Mesendoderm (in vitro differentiated cells): Measurements from ENCODE around the gene SYTL3.

ENCODE experiments used
- DNase-seq: peaks from one replicate; pipeline ENCODE4 v3.0.0; 2013
- H2AK5ac ChIP-seq: 2 replicates; pipeline ENCODE4 v1.6.1; 2013; ENCODE audit warnings: low read length, inconsistent platforms
- H2BK120ac ChIP-seq: 2 replicates; pipeline ENCODE4 v1.6.1; 2013; ENCODE audit warnings: low read depth, mild to moderate bottlenecking, low read length, moderate library complexity, mixed read lengths
- H2BK15ac ChIP-seq: replicated peaks from 2 replicates; pipeline ENCODE4 v1.6.1; 2013; ENCODE audit warnings: low read depth, mild to moderate bottlenecking, moderate library complexity
- H2BK5ac ChIP-seq: 2 replicates; pipeline ENCODE4 v1.6.1; 2013; ENCODE audit warnings: low read length, inconsistent platforms
- H3K18ac ChIP-seq: 2 replicates; pipeline ENCODE4 v1.6.1; 2013; ENCODE audit warnings: mild to moderate bottlenecking, low read length, mixed read lengths
- H3K23ac ChIP-seq: one replicate; pipeline ENCODE4 v1.6.1; 2013; ENCODE audit warnings: low read length
- H3K27ac ChIP-seq: 2 replicates; pipeline ENCODE4 v1.5.1; 2013; ENCODE audit warnings: low read depth, mild to moderate bottlenecking, inconsistent platforms, low read length, moderate library complexity
- H3K27me3 ChIP-seq: 2 replicates; pipeline ENCODE4 v1.6.1; 2013; ENCODE audit warnings: low read length, control low read depth, mild to moderate bottlenecking, inconsistent platforms; ENCODE audit not compliant: insufficient read depth, poor library complexity
- H3K36me3 ChIP-seq: 2 replicates; pipeline ENCODE4 v1.6.1; 2013; ENCODE audit warnings: low read length, inconsistent platforms; ENCODE audit not compliant: control insufficient read depth, insufficient read depth
- H3K4ac ChIP-seq: one replicate; pipeline ENCODE4 v1.6.1; 2013; ENCODE audit warnings: low read depth, mild to moderate bottlenecking, low read length, moderate library complexity
- H3K4me1 ChIP-seq: 2 replicates; pipeline ENCODE4 v1.6.1; 2013; ENCODE audit warnings: low read depth, low read length, inconsistent platforms; ENCODE audit not compliant: control insufficient read depth
- H3K4me2 ChIP-seq: 2 replicates; pipeline ENCODE4 v1.6.1; 2013; ENCODE audit warnings: low read length
- H3K4me3 ChIP-seq: 2 replicates; pipeline ENCODE4 v1.5.1; 2013; ENCODE audit warnings: mild to moderate bottlenecking, low read length
- H3K56ac ChIP-seq: one replicate; pipeline ENCODE4 v1.6.1; 2013; ENCODE audit warnings: low read length
- H3K79me1 ChIP-seq: 2 replicates; pipeline ENCODE4 v1.6.1; 2013; ENCODE audit warnings: low read length, inconsistent platforms
- H3K79me2 ChIP-seq: 2 replicates; pipeline ENCODE4 v1.6.1; 2013; ENCODE audit warnings: mild to moderate bottlenecking, low read length; ENCODE audit not compliant: control insufficient read depth, insufficient read depth
- H3K9ac ChIP-seq: 2 replicates; pipeline ENCODE4 v1.6.1; 2013; ENCODE audit warnings: low read length, inconsistent platforms
- H4K5ac ChIP-seq: one replicate; pipeline ENCODE4 v1.6.1; 2013; ENCODE audit warnings: low read length
- H4K8ac ChIP-seq: one replicate; pipeline ENCODE4 v1.6.1; 2013; ENCODE audit warnings: low read depth, mild to moderate bottlenecking, control low read depth, low read length, moderate library complexity
- WGBS: extraction: QIAGEN DNeasy Blood & Tissue Kit; methylation state at CpG from one replicate; pipeline ENCODE4 v1.1.7; 2013; ENCODE audit warnings: low lambda C conversion rate, missing lambda C conversion rate; ENCODE audit not compliant: insufficient coverage; ENCODE audit errors: extremely low coverage; 5-methylcytosine and 5-hydroxymethylcytosine counted together

Gene SYTL3

DNA sequence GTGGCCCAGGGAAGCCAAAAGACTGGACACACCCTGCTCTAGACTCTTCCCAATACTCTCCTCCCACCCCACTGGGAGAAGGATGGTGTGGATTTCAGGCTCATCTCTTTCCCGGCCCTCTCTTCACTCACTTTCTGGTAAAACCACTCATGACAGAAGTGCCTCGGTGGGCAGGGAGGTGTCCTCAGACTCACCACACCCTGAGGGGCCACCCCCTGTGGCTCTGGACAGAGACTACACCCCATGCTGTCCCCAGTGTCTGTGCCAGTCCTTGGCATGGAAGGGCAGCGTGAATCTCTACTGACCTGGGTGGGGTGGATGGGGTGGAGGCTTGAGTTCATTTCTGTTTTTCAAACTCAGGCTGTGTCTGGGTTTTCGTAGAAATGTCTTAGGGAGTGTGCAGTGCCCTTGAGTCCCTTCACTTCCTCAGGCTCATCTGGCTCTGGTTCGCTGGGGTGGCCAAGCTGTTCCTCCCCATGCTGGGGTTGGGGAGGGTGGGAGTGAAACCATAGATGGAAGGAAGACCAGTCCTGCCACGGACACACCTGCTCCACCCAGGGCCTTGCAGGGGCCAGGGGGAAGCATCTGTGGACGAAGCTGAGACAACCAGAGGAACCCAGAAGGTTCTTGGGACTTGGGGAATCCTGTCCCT is 110.2 kb downstream of the SYTL3 start:
- Histone ChIP-seq H3K9ac (no peak overlapping the region), H2BK15ac (no peak overlapping the region), H3K4ac (no peak overlapping the region), H3K18ac (no peak overlapping the region), H3K56ac (no peak overlapping the region), H3K27ac (no peak overlapping the region), H4K8ac (no peak overlapping the region), H3K4me3 (no peak overlapping the region), H3K4me2 (no peak overlapping the region), H3K79me1 (no peaks in the 10 kb centered on the region), H2AK5ac (no peak overlapping the region), H3K4me1 (peaks cover 4% of the 10 kb centered on the region), H3K23ac (no peak overlapping the region), H3K36me3 (no peaks in the 10 kb centered on the region), H2BK120ac (no peak overlapping the region), H2BK5ac (no peak overlapping the region), H3K79me2 (no peaks in the 10 kb centered on the region), H4K5ac (no peak overlapping the region), H3K27me3 (no peaks in the 10 kb centered on the region)
- no peak for DNase-seq
- WGBS, result no CpG with 5 or more reads among the region's 7 CpGs

DNA sequence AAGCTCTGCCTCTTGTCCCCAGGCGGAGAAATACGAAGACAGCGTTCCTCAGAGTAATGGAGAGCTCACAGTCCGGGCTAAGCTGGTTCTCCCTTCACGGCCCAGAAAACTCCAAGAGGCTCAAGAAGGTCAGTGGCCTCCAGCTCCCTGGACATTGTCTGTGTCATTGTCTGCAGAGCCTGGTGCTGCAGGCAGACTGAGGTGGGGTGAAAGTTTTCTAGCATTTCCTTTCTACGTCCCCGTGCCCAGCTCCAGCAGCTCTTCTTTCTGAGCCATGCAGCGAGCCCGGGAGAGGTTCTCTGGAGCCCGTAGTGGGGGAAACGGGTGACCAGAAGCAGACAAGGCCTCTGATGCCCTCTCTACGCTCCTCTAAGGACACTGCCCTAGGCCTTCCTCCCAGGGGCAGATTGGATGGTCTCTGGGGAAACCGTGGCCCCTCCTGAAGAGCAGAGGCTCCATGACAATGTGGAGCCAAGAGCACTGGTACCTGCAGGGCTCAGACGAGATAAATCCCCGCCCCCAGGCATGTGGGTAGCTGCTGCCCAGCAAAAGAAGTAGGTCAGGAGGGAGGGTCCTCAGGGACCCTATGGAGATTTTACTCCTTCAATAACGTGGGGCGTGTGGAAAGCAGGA is 110.9 kb downstream of the SYTL3 start:
- Histone ChIP-seq H3K4ac (no peak overlapping the region), H4K5ac (no peak overlapping the region), H3K79me1 (no peaks in the 10 kb centered on the region), H2BK15ac (no peak overlapping the region), H3K56ac (no peak overlapping the region), H2AK5ac (no peak overlapping the region), H2BK5ac (no peak overlapping the region), H3K27ac (no peak overlapping the region), H3K79me2 (no peaks in the 10 kb centered on the region), H3K4me3 (no peak overlapping the region), H3K4me2 (no peak overlapping the region), H3K9ac (no peak overlapping the region), H3K18ac (no peak overlapping the region), H3K4me1 (peaks cover 4% of the 10 kb centered on the region), H2BK120ac (no peak overlapping the region), H3K36me3 (no peaks in the 10 kb centered on the region), H3K23ac (no peak overlapping the region), H3K27me3 (no peaks in the 10 kb centered on the region), H4K8ac (no peak overlapping the region)
- no peak for DNase-seq
- no CpG with 5 or more reads among the region's 17 CpGs for WGBS

DNA sequence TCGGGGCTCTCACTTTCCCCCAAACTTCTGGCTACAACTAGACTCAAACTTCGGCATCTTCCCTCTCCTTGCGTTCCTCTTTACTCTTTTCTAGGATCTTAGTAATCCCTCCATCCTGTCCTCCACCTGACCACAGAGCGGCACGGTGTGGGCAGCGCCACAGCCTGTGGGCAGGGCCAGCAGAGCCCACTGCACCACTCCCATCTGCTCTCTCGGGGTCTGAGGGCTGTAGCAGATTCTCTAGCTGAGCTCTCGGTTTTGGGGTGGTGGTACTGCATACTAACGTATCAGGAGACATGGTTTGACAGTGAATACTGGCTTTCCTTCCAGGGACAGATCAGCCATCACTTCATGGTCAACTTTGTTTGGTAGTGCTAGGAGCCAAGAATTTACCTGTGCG is 111.9 kb downstream of the SYTL3 start:
- Histone ChIP-seq H3K56ac (no peak overlapping the region), H3K79me1 (no peaks in the 10 kb centered on the region), H2BK5ac (no peak overlapping the region), H2BK15ac (no peak overlapping the region), H3K4me3 (no peak overlapping the region), H3K4ac (no peak overlapping the region), H3K36me3 (no peaks in the 10 kb centered on the region), H3K4me1 (peaks cover 4% of the 10 kb centered on the region), H3K18ac (no peak overlapping the region), H3K27me3 (no peaks in the 10 kb centered on the region), H2BK120ac (no peak overlapping the region), H4K5ac (no peak overlapping the region), H3K4me2 (no peak overlapping the region), H3K27ac (no peak overlapping the region), H3K79me2 (no peaks in the 10 kb centered on the region), H3K23ac (no peak overlapping the region), H4K8ac (no peak overlapping the region), H3K9ac (no peak overlapping the region), H2AK5ac (no peak overlapping the region)
- DNase-seq, result no peak
- no CpG with 5 or more reads among the region's 10 CpGs for WGBS

DNA sequence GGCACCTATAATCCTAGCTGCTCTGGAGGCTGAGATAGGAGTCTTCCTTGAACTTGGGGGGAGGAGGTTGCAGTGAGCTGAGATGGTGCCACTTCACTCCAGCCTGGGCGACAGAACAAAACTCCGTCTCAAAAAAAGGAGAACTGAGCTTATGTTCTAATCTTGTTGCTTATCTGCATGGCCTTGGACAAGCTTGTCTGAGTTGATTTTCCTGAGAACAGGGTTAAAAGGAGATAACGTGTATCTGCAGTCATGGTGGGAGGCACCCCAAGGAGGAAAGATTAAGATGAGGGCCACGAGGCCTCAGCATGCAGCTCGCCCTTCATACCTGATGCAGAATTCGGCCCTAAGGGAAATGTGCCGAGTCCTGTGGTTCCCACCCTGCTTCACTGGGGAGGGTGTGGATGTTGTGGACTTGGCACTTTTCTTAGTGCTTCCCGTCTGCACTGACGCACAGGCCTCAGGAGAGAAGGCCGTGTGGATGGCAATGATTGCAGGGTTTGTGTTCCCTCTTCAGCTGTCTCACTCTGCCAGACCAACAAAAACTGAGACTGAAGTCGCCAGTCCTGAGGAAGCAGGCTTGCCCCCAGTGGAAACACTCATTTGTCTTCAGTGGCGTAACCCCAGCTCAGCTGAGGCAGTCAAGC is 113.1 kb downstream of the SYTL3 start:
- no peak overlapping the region for H3K4me2 ChIP-seq
- no CpG with 5 or more reads among the region's 12 CpGs for WGBS

DNA sequence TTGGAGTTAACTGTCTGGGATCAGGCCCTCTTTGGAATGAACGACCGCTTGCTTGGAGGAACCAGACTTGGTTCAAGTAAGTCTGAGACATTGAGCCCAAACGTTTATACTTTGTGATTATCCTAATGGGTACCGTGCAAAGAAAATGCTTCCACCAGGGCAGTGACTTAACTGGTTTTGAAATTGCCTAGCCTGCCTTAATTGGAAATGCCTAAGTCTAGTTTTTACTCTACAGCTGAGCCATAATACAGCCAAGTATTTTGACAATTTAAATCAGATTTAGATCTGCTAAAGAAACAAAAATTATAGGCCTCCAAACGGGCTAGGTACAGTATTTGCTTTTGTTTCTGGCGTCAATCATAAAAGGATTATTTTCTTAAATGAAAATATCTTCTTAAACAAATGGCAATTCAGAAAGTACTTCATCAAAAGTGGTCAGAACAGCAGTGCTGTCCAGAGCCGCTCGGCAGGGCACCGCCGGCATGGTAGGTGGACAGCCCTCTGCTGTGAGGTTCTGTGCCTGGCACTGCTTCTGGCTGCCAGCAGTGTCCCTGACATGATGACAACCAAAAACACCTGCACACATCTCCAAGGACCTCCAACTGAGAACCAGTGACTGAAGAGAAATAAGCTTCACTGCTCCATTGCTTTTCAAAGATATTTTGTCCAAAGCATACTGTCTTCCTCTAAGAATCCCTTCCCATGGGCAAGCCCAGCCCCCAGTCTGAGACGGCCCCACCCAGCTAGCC is 113.8 kb downstream of the SYTL3 start:
- Histone ChIP-seq H3K4me1 (peaks cover under 1% of the 10 kb centered on the region), H3K27ac (no peak overlapping the region)

More for the DNA sequence above, 113.1 kb downstream of the SYTL3 start:
- Histone ChIP-seq H3K23ac (no peak overlapping the region), H3K56ac (peak overlapping the region; percentile 39), H3K18ac (no peak overlapping the region), H3K4me1 (peaks cover 2% of the 10 kb centered on the region), H4K8ac (no peak overlapping the region), H3K27me3 (no peaks in the 10 kb centered on the region), H4K5ac (no peak overlapping the region), H2BK15ac (no peak overlapping the region), H2BK5ac (no peak overlapping the region), H3K79me1 (no peaks in the 10 kb centered on the region), H3K79me2 (no peaks in the 10 kb centered on the region), H2BK120ac (no peak overlapping the region), H3K4me3 (no peak overlapping the region), H3K9ac (no peak overlapping the region), H3K27ac (no peak overlapping the region), H3K4ac (no peak overlapping the region), H3K36me3 (peaks cover 4% of the 10 kb centered on the region), H2AK5ac (no peak overlapping the region)
- DNase-seq, result peak; percentile 62

More for the DNA sequence above, 113.8 kb downstream of the SYTL3 start:
- Histone ChIP-seq H3K9ac (no peak overlapping the region), H2BK5ac (no peak overlapping the region), H2BK120ac (no peak overlapping the region), H4K8ac (no peak overlapping the region), H3K79me2 (no peaks in the 10 kb centered on the region), H3K4me3 (no peak overlapping the region), H3K79me1 (no peaks in the 10 kb centered on the region), H3K18ac (no peak overlapping the region), H2AK5ac (no peak overlapping the region), H3K4ac (no peak overlapping the region), H3K23ac (no peak overlapping the region), H3K4me2 (no peak overlapping the region), H2BK15ac (no peak overlapping the region), H3K27me3 (no peaks in the 10 kb centered on the region), H3K56ac (peak overlapping the region; percentile 39), H3K36me3 (peaks cover 8% of the 10 kb centered on the region), H4K5ac (no peak overlapping the region)
- WGBS, result no CpG with 5 or more reads among the region's 11 CpGs
- DNase-seq, result no peak
